Activated gamma-delta T cell (primary cell): Measurements from ENCODE around the gene ENAH.
"Not testable (repeated sequence)": the region's sequence is repeated elsewhere in the genome, so short reads cannot be mapped to it uniquely, and the experiment has no call there.

Experiments
- DNase-seq: peaks from one replicate; lab custom pipeline; 2025; lab: John Stamatoyannopoulos, UW

Gene ENAH

DNA sequence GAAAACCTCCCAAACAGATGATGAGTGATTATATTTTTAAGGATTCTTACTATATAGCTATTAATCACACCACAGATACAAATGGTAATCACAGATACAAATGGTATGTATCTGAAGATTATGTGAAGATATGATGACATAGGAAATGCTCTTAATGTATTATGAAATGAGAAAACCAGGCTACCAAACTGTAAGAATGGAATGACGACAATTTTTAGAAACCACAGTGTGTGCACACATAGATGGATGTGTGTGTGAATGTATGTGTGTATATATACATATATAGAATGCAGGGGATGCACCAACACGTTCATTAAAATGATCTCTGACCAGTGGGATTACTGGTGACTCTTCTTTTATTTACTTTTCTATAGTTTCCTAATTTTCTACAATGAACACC lies 21.5 kb upstream of the ENAH start:
- no peak for DNase-seq

DNA sequence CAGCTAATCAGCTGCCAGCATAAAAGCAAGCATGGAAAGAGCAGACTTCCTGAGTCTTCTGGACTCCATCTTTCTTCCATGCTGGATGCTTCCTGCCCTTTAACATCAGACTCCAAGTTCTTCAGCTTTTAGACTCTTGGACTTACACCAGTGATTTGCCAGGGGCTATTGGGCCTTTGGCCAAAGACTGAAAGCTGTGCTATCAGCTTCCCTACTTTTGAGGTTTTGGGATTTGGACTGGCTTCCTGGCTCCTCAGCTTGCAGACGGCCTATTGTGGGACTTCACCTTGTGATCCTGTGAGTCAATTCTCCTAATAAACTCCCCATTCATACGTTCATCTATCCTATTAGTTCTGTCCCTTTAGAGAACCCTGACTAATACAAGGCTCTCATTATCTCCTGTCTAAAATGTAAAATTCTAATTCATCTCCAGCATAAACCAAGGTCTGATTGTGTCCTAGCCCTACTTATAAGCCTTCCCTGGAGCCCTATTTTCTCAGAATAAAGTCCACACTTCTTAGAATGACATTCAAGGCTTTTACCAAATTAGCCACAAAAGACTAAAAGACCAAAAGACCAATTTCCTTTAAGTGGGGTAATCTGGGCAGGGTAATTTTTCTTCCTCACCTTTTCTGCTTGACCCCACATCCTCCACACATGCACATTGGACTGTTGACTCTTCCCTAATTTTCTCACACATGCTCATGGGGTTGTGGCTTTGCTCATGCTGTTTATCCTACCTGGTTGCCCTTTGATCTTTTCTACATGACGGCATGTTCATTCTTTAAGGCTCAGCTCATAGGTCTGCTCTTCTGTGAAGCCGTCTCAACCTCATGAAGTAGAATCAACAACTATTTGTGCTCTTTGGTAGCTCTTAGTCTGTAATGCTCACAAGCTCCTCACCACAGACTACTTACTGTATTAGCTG lies 18.1 kb upstream of the ENAH start:
- no peak for DNase-seq

DNA sequence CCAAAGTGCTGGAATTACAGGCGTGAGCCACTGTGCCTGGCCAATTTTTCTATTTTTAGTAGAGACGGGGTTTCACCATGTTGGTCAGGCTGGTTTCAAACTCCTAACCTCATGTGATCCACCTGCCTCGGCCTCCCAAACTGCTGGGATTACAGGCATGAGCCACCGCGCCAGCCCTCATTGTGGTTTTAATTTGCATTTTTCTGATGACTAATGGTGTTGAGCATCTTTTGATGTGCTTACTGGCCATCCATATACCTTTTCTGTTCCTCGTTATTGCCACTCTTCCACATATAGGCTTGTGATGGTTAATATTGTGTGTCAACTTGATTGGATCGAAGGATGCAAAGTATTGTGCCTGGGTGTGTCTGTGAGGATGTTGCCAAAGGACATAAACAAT lies 17.4 kb upstream of the ENAH start:
- DNase-seq: no peak

DNA sequence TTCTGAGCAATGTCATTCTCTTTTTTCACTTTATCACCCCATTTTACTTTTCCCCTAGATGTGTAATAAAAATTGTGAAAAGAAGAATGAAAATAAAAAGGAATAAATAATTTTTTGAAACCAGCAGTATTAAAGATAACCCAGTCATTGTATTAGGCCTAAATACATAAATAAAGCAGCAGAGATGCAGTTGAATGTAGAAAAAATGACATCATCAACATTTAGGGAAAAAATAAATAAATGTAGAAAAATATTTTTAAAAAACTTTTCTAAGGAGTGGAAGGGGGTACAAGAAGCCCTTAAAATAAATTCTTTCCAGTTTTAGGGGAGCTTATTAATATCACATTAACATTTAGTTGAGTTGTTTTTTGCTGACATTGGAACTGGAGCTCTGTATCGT lies 15.3 kb upstream of the ENAH start:
- DNase-seq: no peak

GRCh38 chr1:225667362-225667761 lies 14.4 kb upstream of the ENAH start:
- no peak for DNase-seq

GRCh38 chr1:225666495-225666894 lies 13.6 kb upstream of the ENAH start:
- no peak for DNase-seq

- no peak for DNase-seq
These were observed 11.8 kb upstream of the ENAH start for GRCh38 chr1:225664762-225665161.

- DNase-seq: no peak
These were observed 9.2 kb upstream of the ENAH start for GRCh38 chr1:225662155-225662554.

- no peak for DNase-seq
These were observed 7.6 kb upstream of the ENAH start for GRCh38 chr1:225660544-225660946.

GRCh38 chr1:225658041-225658440 lies 5.1 kb upstream of the ENAH start:
- DNase-seq: no peak

GRCh38 chr1:225657462-225657989 lies 4.6 kb upstream of the ENAH start:
- no peak for DNase-seq

- DNase-seq: not testable (repeated sequence)
These were observed 3.3 kb upstream of the ENAH start for GRCh38 chr1:225656259-225656655.

DNA sequence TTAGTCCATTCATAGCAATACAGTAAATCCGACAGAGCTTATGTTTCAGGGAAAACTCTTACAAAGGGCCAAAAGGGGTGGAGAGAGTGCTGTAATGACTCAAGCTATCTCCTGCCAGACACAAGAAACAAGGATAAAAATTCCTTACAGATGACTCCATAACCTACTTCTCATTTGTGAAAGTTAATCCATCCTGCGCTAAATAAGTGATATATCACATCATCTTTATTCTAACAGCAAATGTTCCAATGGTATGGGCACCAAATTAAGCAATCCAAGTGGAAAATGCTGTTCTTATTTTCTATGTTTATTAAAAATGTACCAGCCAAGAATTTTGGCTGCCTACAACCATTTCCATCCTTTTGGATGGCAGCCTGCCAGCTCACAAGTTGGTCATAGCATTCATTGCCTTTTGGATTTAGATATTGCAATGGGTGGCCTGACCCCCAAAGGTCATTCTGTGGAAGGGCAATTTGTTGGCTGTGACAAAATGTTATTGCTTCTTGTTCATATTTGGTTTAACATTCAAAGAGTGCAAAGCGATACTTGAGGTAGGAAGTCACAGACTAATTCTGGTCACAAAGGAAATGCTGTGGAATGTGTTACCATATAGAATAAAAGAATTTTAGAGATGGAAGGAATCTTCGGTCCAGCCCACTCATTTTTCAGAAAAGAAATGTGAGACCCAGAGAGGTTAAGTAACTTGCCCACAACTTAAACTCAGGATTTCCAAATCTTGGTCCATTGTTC lies 2.8 kb upstream of the ENAH start:
- no peak for DNase-seq

DNA sequence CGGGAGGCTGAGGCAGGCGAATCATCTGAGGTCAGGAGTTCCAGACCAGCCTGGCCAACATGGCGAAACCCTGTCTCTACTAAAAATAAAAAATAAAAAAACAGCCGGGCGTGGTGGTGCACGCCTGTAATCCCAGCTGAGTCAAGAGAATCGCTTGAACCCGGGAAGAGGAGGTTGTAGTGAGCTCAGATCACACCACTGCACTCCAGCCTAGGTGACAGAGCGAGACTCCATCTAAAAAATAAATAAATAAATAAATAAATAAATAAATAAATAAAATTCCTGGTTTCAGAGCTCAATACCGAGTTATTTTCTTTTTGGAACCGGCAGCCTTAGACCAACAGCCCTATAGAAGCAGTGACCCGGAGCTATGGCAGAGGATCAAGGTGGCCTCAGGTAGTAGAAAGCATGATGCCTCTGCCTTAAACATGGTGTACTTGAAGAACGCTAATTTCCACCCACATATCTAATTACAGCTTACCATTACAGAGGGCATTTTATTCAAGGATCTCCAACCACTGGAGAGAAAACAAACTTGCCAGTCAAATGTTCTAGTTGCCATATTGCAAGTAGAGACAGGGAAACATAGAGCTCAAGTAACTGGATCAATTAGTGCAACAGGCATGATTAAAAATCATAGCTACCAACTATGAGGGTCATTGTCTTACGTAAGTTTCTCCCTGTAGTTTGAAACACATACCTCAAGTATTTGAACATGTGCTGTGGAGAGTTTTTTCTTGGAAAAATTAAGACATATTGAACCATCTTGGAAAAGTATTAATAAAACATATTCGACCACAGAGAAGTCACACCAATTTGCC lies 2.0 kb upstream of the ENAH start:
- no peak for DNase-seq

DNA sequence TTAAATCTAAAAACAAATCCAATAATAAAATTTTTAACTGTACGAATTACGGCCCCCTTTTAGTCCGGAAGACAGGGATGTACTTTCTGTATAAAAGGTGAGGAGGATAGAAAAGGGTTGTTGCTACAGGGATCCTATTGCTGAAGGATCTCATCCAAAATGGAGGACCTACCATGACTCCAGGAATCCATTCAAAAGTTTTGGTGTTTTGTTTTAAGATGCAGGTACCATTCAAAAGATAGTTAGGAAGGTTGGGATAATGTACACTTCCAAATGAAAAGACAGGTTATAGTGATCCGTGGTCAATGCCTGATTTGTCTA lies 1.3 kb upstream of the ENAH start:
- DNase-seq: no peak

- no peak for DNase-seq
These were observed 747 bp upstream of the ENAH start for GRCh38 chr1:225653463-225654276.

GRCh38 chr1:225651872-225652728 lies 823 bp downstream of the ENAH start:
- DNase-seq: no peak

DNA sequence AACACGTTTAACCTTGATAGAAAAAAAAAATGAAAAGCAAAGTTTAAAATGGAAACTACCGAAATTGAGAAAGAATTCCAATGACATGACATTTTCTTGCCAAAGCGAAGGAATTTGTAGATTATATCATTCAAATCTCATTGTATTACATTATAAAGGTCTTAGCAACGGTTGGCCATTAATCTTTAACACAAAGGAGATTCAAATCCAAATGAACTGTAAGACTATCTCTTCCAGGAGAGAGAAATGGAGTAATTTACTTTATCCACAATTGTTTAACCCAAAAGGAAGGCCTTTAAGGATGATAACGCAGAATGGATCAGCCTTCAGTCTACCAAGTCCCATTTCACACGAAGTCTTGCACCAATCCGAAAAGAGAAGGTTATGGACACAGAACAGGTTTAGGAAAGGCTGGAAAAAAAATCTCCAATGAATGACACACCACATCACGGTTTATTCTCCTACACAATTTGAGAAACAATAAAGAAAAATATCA lies 1.5 kb downstream of the ENAH start:
- no peak for DNase-seq

GRCh38 chr1:225650179-225650578 lies 2.7 kb downstream of the ENAH start:
- DNase-seq: no peak

DNA sequence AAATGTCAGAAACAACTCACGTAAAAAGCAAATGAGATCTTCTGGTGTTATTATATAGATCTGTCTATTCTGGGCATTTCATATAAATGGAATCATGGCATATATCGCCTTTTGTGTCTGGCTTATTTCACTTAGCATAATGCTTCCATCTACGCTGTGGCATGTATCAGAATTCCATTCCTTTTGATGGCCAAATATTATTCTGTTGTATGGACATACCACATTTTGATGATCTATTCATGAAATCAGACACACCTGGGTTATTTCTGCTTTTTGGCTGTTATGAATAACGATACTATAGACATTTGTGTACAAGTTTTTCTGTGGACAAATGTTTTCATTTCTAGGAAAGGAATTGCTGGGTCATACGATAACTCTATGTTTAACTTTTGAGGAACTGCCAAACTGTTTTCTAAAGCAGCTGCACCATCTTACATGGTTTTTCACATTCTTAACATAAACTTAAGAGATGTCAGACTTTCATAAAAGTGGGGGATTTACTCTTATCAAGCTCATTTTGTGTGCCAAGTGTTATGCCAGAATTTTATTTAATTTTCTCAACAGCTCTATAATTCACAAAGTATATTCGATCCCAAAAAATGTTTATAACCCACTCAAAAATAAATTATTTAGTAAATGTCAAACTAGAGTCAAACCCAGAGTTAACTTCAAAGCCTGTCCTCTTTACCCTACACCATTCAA lies 7.6 kb downstream of the ENAH start:
- DNase-seq: no peak
